Gastrocnemius medialis (tissue), 4 donors: ENCODE results near the gene PPP1R26. TPM values are rescaled to one million over a fixed set of nuclear protein-coding genes. Genes with fewer than 3 reads are reported as not detected.

Experiments used
- ATAC-seq, 2 donors: fragments of 150-250 bp; one replicate each; pipeline ENCODE4 v1.9.1; 2016
- DNase-seq, 2 donors: peaks; one replicate each; pipeline ENCODE4 v3.0.0-alpha.2; 2019
- H3K27ac ChIP-seq, 4 donors: fragments of 200-600 bp; sonication (generic); 1 replicate in 1 of 4; 2 replicates in 3 of 4; pipeline ENCODE4 v1.5.1; 2016 to 2018; ENCODE audit warnings: mild to moderate bottlenecking in 2 of 4, moderate library complexity in 1 of 4
- H3K27me3 ChIP-seq, 3 donors: fragments of 200-600 bp; sonication (generic) in 2 of 3; 1 replicate in 1 of 3; 2 replicates in 2 of 3; pipeline versions ENCODE4 v1.5.1 to v1.6.0; 2016 to 2019; ENCODE audit warnings: mild to moderate bottlenecking in 1 of 3, moderate library complexity in 1 of 3
- H3K36me3 ChIP-seq, 2 donors: fragments of 200-600 bp; sonication (generic) in 1 of 2; one replicate each; pipeline ENCODE4 v1.5.1; 2017 to 2018
- H3K4me1 ChIP-seq, 2 donors: fragments of 200-600 bp; sonication (generic) in 1 of 2; one replicate each; pipeline ENCODE4 v1.5.1; 2016 to 2017; ENCODE audit warnings: mild to moderate bottlenecking in 2 of 2
- H3K4me3 ChIP-seq, 4 donors: fragments of 200-600 bp; sonication (generic) in 3 of 4; 1 replicate in 1 of 4; 2 replicates in 3 of 4; pipeline ENCODE4 v1.5.1; 2016 to 2019; ENCODE audit warnings: mild to moderate bottlenecking in 2 of 4
- H3K9me3 ChIP-seq, 3 donors: fragments of 200-600 bp; sonication (generic) in 2 of 3; 1 replicate in 1 of 3; 2 replicates in 2 of 3; pipeline ENCODE4 v1.5.1; 2016 to 2019
- CTCF ChIP-seq, 5 experiments: fragments of 450-650 bp in 3 of 5; fragments of 200-600 bp in 2 of 5; sonication (generic) in 2 of 5; IDR thresholded peaks in 4 of 5; conservative IDR thresholded peaks in 1 of 5; 1 replicate in 4 of 5; 2 replicates in 1 of 5; pipeline ENCODE4 v1.5.1; 2016 to 2019; ENCODE audit warnings: antibody characterized with exemption in 5 of 5, mild to moderate bottlenecking in 3 of 5, moderate library complexity in 3 of 5
- POLR2A ChIP-seq, 2 donors: fragments of 450-650 bp; IDR thresholded peaks; one replicate each; pipeline ENCODE4 v1.6.1; 2017; ENCODE audit warnings: antibody characterized with exemption in 2 of 2, mild to moderate bottlenecking in 2 of 2, moderate library complexity in 2 of 2
- in situ Hi-C, 4 donors: fragments of 200-750 bp; cut with MboI; loops; one replicate each; pipeline versions ENCODE4 v1.15.0 to v1.8.0; 2017; ENCODE audit warnings: low sequenced_read_pairs in 4 of 4
- intact Hi-C: fragments of 100-400 bp; cut with DNase I; formaldehyde crosslinking; loops from one replicate; pipeline ENCODE4 v1.15.1; 2023; ENCODE audit warnings: low total_unique reads
- total RNA-seq, 4 donors: library from RNA; depleted of rRNA; stranded (reverse); fragments of >200 nt; gene quantifications; one replicate each; pipeline versions ENCODE4 v1.1.0 to v1.2.3, GENCODE V29; 2016

The PPP1R26 gene
- total RNA-seq, 4 donors from 2014 or later = 2.6 to 7.1 (median 5.1) TPM

- Histone ChIP-seq H3K36me3 (peaks cover 0 to 12% of the 10 kb centered on the region in 2 donors), H3K27ac (no peak overlapping the region), H3K4me3 (no peak overlapping the region), H3K9me3 (no peaks in the 10 kb centered on the region), H3K4me1 (peaks cover 1 to 3% of the 10 kb centered on the region in 2 donors), H3K27me3 (no peaks in the 10 kb centered on the region)
- TF ChIP-seq POLR2A (IDR thresholded peaks at IDR 0.05) = no peak
- TF ChIP-seq CTCF (IDR thresholded peaks at IDR 0.05 in 4 of 5, conservative IDR thresholded peaks at IDR 0.05 in 1 of 5) = no peak
- no peak for ATAC-seq
- in situ Hi-C loops = no loop called here
- intact Hi-C loops = no loop called here
- DNase-seq = no peak
These were observed 27.8 kb downstream of the PPP1R26 start for GRCh38 chr9:135507104-135508035.

DNA sequence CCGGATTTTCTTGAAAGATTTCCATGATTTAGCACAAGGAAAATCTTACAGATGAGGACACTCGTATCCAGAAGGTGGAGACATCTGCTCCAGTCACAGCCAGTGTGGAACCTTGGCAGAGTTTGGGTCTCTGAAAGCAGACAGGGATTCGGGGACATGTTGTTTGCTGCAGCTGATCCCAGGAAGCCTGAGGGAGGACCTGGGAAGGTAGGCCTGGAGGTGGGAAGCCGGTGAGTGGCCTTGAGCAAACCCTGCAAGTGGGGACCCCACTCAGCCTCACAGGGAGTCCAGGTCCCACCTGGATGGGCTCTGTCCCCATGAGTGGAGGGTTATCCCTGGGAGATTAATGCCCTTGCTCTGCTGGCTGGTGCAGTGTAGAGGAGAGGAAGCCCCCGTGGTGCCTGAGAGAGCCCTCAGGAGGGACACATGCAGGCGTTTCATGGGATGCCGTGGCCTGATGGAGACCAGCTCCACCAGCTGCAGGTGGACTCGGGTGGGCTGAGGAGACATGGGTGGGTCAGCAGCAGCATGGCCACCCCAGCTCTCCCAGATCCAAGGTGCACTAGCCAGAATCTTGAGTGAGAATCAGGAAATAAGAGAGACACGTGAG lies 28.7 kb downstream of the PPP1R26 start:
- Histone ChIP-seq H3K36me3 (peaks cover 0 to 12% of the 10 kb centered on the region in 2 donors), H3K9me3 (no peaks in the 10 kb centered on the region), H3K4me3 (no peak overlapping the region), H3K27ac (no peak overlapping the region), H3K4me1 (no peaks in the 10 kb centered on the region), H3K27me3 (no peaks in the 10 kb centered on the region)
- intact Hi-C loops (no loop called here), in situ Hi-C loops (no loop called here)
- TF ChIP-seq POLR2A (IDR thresholded peaks at IDR 0.05) = no peak
- TF ChIP-seq CTCF (IDR thresholded peaks at IDR 0.05 in 4 of 5, conservative IDR thresholded peaks at IDR 0.05 in 1 of 5) = no peak
- no peak for DNase-seq
- no peak for ATAC-seq

DNA sequence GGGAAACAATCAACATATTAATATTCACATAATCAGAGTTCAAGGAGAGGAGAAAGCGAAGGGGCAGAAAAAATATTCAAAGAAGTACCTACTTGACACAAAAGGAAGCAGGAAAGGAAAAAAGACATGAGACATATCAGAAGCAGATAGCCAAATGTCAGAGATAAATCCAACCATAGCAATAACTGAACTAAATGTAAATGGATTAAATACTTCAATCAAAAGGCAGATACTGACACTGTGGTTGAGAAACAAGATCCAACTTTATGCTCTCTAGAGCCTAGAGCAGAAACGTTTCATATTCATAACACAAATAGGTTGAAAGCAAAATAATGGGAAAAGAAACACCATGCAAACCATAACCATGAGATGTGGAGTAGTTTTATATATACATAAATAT lies 29.9 kb downstream of the PPP1R26 start:
- DNase-seq = no peak
- intact Hi-C loops (no loop called here), in situ Hi-C loops (no loop called here)
- Histone ChIP-seq H3K27ac (no peak overlapping the region), H3K36me3 (peaks cover 0 to 2% of the 10 kb centered on the region in 2 donors), H3K27me3 (no peaks in the 10 kb centered on the region), H3K9me3 (no peaks in the 10 kb centered on the region), H3K4me1 (no peaks in the 10 kb centered on the region), H3K4me3 (no peak overlapping the region)
- TF ChIP-seq POLR2A (IDR thresholded peaks at IDR 0.05) = no peak
- no peak for TF ChIP-seq CTCF (IDR thresholded peaks at IDR 0.05 in 4 of 5, conservative IDR thresholded peaks at IDR 0.05 in 1 of 5)
- ATAC-seq = no peak

DNA sequence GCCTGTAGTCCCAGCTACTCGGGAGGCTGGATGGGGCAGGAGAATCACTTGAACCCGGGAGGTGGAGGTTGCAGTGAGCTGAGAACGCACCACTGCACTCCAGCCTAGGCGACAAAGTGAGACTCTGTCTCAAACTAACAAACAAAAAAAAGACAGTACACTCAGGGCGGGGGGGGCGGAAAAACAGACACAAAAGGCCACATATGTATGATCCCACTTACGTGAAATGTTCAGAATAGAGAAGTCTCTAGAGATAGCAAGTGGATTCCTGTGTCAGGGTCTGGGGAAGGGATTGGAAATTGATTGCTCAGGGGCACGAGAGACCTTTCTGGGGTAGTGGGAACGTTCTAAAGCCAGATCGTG lies 32.6 kb downstream of the PPP1R26 start:
- no peaks in the 10 kb centered on the region for H3K4me1 ChIP-seq
- H3K9me3 ChIP-seq = no peaks in the 10 kb centered on the region
- DNase-seq (no peak), ATAC-seq (no peak)
- intact Hi-C loops (no loop called here), in situ Hi-C loops (no loop called here)
- H3K27ac ChIP-seq = no peak overlapping the region
- no peaks in the 10 kb centered on the region for H3K27me3 ChIP-seq
- TF ChIP-seq POLR2A (IDR thresholded peaks at IDR 0.05) (no peak), CTCF (IDR thresholded peaks at IDR 0.05 in 4 of 5, conservative IDR thresholded peaks at IDR 0.05 in 1 of 5) (no peak)
- no peak overlapping the region for H3K4me3 ChIP-seq
- H3K36me3 ChIP-seq = no peaks in the 10 kb centered on the region
